ENCODE data around the gene GPC5.
A peak's percentile ranks its signal among the peaks of the same experiment; 100 is the strongest.

Gene GPC5

DNA sequence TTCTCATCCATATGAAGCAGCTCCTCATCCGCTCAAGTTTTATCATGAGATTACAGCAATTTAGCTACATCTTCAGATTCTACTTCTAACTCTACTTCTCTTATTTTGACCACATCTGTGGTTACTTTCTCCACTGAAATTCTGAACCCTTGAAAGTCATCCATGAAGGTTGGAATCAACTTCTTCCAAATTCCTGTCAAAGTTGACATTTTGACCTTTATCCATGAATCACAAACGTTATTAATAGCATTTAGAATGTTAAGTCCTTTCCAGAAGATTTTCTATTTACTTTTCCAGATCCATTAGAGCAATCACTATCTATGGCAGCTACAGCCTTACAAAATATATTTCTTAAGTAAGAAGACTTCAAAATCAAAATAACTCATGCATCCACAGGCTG, 1406.5 kb downstream of the GPC5 start:
- no peak overlapping the region for H2AFZ ChIP-seq (ENCODE audit: low read length)

DNA sequence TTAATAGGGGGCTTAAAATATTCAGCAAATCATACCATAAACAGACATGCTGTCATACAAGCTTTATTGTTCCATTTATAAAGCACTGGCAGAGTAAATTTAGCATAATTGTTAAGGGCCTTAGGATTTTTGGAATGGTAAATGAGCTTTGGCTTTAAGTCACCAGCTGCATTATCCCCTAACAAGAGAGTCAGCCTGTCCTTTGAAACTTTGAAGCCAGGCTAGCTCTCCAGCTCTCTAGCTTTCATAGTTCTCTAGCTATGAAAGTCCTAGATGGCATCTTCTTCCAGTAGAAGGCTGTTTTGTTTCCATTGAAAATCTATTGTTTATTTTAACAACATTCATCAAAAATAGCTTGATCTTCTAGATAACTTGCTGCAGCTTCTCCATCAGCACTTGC, 1407.3 kb downstream of the GPC5 start:
- Histone ChIP-seq H3K4me2 (ENCODE audit: low read length) (0 out of 2 replicates have a peak overlapping the region, but pooled peaks have one; percentile 21), H3K9me2 (ENCODE audit: low read depth, low read length) (no peaks in the 10 kb centered on the region), H3K27me3 (ENCODE audit: insufficient read depth, low read length) (no peaks in the 10 kb centered on the region), H3K9me3 (ENCODE audit: low read length) (no peaks in the 10 kb centered on the region), H4K20me1 (ENCODE audit: insufficient read depth, low read length) (no peaks in the 10 kb centered on the region), H3K27ac (ENCODE audit: low read depth, low read length, poor library complexity, severe bottlenecking) (no peak overlapping the region), H3K9ac (ENCODE audit: low read length) (no peak overlapping the region), H3K4me1 (ENCODE audit: insufficient read depth, low read length, severe bottlenecking) (no peaks in the 10 kb centered on the region), H2AFZ (ENCODE audit: low read length) (no peak overlapping the region), H3K4me3 (ENCODE audit: low read depth, low read length, poor library complexity, severe bottlenecking) (no peak overlapping the region), H3K79me2 (ENCODE audit: insufficient read depth, low read length) (no peaks in the 10 kb centered on the region), H3K36me3 (ENCODE audit: insufficient read depth, low read length) (no peaks in the 10 kb centered on the region), H3F3A (ENCODE audit: insufficient read depth, low read length) (no peaks in the 10 kb centered on the region)
- TF ChIP-seq, protein P1, sequence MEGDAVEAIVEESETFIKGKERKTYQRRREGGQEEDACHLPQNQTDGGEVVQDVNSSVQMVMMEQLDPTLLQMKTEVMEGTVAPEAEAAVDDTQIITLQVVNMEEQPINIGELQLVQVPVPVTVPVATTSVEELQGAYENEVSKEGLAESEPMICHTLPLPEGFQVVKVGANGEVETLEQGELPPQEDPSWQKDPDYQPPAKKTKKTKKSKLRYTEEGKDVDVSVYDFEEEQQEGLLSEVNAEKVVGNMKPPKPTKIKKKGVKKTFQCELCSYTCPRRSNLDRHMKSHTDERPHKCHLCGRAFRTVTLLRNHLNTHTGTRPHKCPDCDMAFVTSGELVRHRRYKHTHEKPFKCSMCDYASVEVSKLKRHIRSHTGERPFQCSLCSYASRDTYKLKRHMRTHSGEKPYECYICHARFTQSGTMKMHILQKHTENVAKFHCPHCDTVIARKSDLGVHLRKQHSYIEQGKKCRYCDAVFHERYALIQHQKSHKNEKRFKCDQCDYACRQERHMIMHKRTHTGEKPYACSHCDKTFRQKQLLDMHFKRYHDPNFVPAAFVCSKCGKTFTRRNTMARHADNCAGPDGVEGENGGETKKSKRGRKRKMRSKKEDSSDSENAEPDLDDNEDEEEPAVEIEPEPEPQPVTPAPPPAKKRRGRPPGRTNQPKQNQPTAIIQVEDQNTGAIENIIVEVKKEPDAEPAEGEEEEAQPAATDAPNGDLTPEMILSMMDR (IDR thresholded peaks at IDR 0.05; ENCODE audit: low read length) = no peak
- TF ChIP-seq EZH2 (IDR thresholded peaks at IDR 0.05; ENCODE audit: borderline replicate concordance, low read length) = no peak

More for the DNA sequence above, 1406.5 kb downstream of the GPC5 start:
- Histone ChIP-seq H4K20me1 (ENCODE audit: insufficient read depth, low read length) (no peaks in the 10 kb centered on the region), H3K4me2 (ENCODE audit: low read length) (no peak overlapping the region), H3K9me3 (ENCODE audit: low read length) (no peaks in the 10 kb centered on the region), H3F3A (ENCODE audit: insufficient read depth, low read length) (no peaks in the 10 kb centered on the region), H3K4me3 (ENCODE audit: low read depth, low read length, poor library complexity, severe bottlenecking) (no peak overlapping the region), H3K27ac (ENCODE audit: low read depth, low read length, poor library complexity, severe bottlenecking) (no peak overlapping the region), H3K27me3 (ENCODE audit: insufficient read depth, low read length) (no peaks in the 10 kb centered on the region), H3K9me2 (ENCODE audit: low read depth, low read length) (no peaks in the 10 kb centered on the region), H3K4me1 (ENCODE audit: insufficient read depth, low read length, severe bottlenecking) (no peaks in the 10 kb centered on the region), H3K9ac (ENCODE audit: low read length) (no peak overlapping the region), H3K36me3 (ENCODE audit: insufficient read depth, low read length) (no peaks in the 10 kb centered on the region), H3K79me2 (ENCODE audit: insufficient read depth, low read length) (no peaks in the 10 kb centered on the region)
- TF ChIP-seq EZH2 (IDR thresholded peaks at IDR 0.05; ENCODE audit: borderline replicate concordance, low read length) = no peak

DNA sequence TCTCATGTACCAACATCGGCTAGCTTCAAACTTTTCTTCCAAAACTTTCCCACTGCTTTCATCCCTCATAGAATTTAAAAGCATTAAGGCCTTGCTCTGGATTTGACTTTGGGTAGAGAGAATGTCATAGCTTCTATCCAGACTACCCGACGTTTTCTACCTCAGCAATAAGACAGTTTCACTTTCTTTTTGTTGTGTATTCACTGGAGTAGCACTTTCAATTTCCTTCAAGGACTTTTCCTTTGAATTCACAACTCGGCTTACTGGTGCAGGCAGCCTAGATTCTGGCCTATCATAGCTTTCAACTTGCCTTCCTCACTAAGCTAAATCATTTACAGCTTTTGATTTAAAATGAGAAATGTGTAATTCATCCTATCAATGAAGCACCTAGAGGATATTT, 1407.8 kb downstream of the GPC5 start:
- H3K36me3 ChIP-seq (ENCODE audit: insufficient read depth, low read length) = no peaks in the 10 kb centered on the region
- H4K20me1 ChIP-seq (ENCODE audit: insufficient read depth, low read length) = no peaks in the 10 kb centered on the region
- H3K4me2 ChIP-seq (ENCODE audit: low read length) = peak overlapping the region; percentile 21; the same call in 1 of the 2 replicates
- H3K4me1 ChIP-seq (ENCODE audit: insufficient read depth, low read length, severe bottlenecking) = no peaks in the 10 kb centered on the region
- H3K9me3 ChIP-seq (ENCODE audit: low read length) = no peaks in the 10 kb centered on the region
- TF ChIP-seq, protein P1 (IDR thresholded peaks at IDR 0.05; ENCODE audit: low read length) = no peak
- TF ChIP-seq EZH2 (IDR thresholded peaks at IDR 0.05; ENCODE audit: borderline replicate concordance, low read length) = no peak
- no peaks in the 10 kb centered on the region for H3F3A ChIP-seq (ENCODE audit: insufficient read depth, low read length)
- H3K9me2 ChIP-seq (ENCODE audit: low read depth, low read length) = 0 out of 2 replicates have a peak, but pooled peaks cover 2% of the 10 kb centered on the region
- H3K27ac ChIP-seq (ENCODE audit: low read depth, low read length, poor library complexity, severe bottlenecking) = no peak overlapping the region
- H3K27me3 ChIP-seq (ENCODE audit: insufficient read depth, low read length) = no peaks in the 10 kb centered on the region
- no peak overlapping the region for H3K9ac ChIP-seq (ENCODE audit: low read length)
- no peak overlapping the region for H3K4me3 ChIP-seq (ENCODE audit: low read depth, low read length, poor library complexity, severe bottlenecking)
- no peak overlapping the region for H2AFZ ChIP-seq (ENCODE audit: low read length)
- no peaks in the 10 kb centered on the region for H3K79me2 ChIP-seq (ENCODE audit: insufficient read depth, low read length)

- Histone ChIP-seq H3K79me2 (ENCODE audit: insufficient read depth, low read length) (no peaks in the 10 kb centered on the region), H3K4me1 (ENCODE audit: insufficient read depth, low read length, severe bottlenecking) (no peaks in the 10 kb centered on the region), H3K9ac (ENCODE audit: low read length) (no peak overlapping the region), H3K4me3 (ENCODE audit: low read depth, low read length, poor library complexity, severe bottlenecking) (no peak overlapping the region), H3K4me2 (ENCODE audit: low read length) (no peak overlapping the region), H3K36me3 (ENCODE audit: insufficient read depth, low read length) (no peaks in the 10 kb centered on the region), H4K20me1 (ENCODE audit: insufficient read depth, low read length) (no peaks in the 10 kb centered on the region), H3K9me3 (ENCODE audit: low read length) (no peaks in the 10 kb centered on the region), H3F3A (ENCODE audit: insufficient read depth, low read length) (no peaks in the 10 kb centered on the region), H3K27ac (ENCODE audit: low read depth, low read length, poor library complexity, severe bottlenecking) (no peak overlapping the region), H3K9me2 (ENCODE audit: low read depth, low read length) (0 out of 2 replicates have a peak, but pooled peaks cover 2% of the 10 kb centered on the region), H2AFZ (ENCODE audit: low read length) (no peak overlapping the region), H3K27me3 (ENCODE audit: insufficient read depth, low read length) (no peaks in the 10 kb centered on the region)
- no peak for TF ChIP-seq EZH2 (IDR thresholded peaks at IDR 0.05; ENCODE audit: borderline replicate concordance, low read length)
- TF ChIP-seq, protein P1 (IDR thresholded peaks at IDR 0.05; ENCODE audit: low read length) = no peak
Observed at GRCh38 chr13:92807353-92807752, 1408.9 kb downstream of the GPC5 start.

Measured in OCI-LY1 (cell line).